Uterus (tissue), 2 donors: ENCODE measurements around the gene CCDC169.

Experiments
- CTCF ChIP-seq, 4 experiments: fragments of 200-600 bp in 2 of 4; fragments of 450-650 bp in 2 of 4; sonication (generic) in 2 of 4; IDR thresholded peaks; one replicate each; pipeline ENCODE4 v1.5.1; 2016 to 2019; ENCODE audit warnings: antibody characterized with exemption in 4 of 4, mild to moderate bottlenecking in 2 of 4, moderate library complexity in 1 of 4
- POLR2A ChIP-seq, 2 donors: fragments of 450-650 bp; IDR thresholded peaks; one replicate each; pipeline ENCODE4 v1.6.1; 2016; ENCODE audit warnings: antibody characterized with exemption in 2 of 2, mild to moderate bottlenecking in 1 of 2, moderate library complexity in 1 of 2

GRCh38 chr13:36341718-36342117 is 44.1 kb upstream of the CCDC169 start:
- no peak for TF ChIP-seq POLR2A (IDR thresholded peaks at IDR 0.05)
- no peak for TF ChIP-seq CTCF (IDR thresholded peaks at IDR 0.05)
